Smooth muscle cell (in vitro differentiated cells): ENCODE data around the gene PCCB. TPM values are rescaled to one million over a fixed set of nuclear protein-coding genes. Genes with fewer than 3 reads are reported as not detected.
"Not testable (repeated sequence)": the region's sequence is repeated elsewhere in the genome, so short reads cannot be mapped to it uniquely, and the experiment has no call there.

ENCODE experiments used
- DNase-seq: peaks from one replicate; lab custom pipeline; 2025; ENCODE audit not compliant: unreplicated experiment; lab: John Stamatoyannopoulos, UW
- H2AFZ ChIP-seq: fragments of 200-600 bp; sonication (generic); 2 replicates; pipeline ENCODE4 v1.6.0; 2016; ENCODE audit warnings: antibody characterized with exemption, low read depth, mild to moderate bottlenecking
- H3F3A ChIP-seq: fragments of 200-600 bp; sonication (generic); 2 replicates; pipeline ENCODE4 v1.6.0; 2017; ENCODE audit warnings: antibody characterized with exemption, low read depth
- H3K27ac ChIP-seq: fragments of 200-600 bp; sonication (generic); 2 replicates; pipeline ENCODE4 v1.5.1; 2016; ENCODE audit warnings: low read depth, mild to moderate bottlenecking
- H3K27me3 ChIP-seq: fragments of 200-600 bp; sonication (generic); 2 replicates; pipeline ENCODE4 v1.6.1; 2016; ENCODE audit warnings: low read depth, mild to moderate bottlenecking
- H3K36me3 ChIP-seq: fragments of 200-600 bp; sonication (generic); 2 replicates; pipeline ENCODE4 v1.5.1; 2016; ENCODE audit warnings: low read depth
- H3K4me1 ChIP-seq: fragments of 200-600 bp; sonication (generic); 2 replicates; pipeline ENCODE4 v1.5.1; 2016; ENCODE audit warnings: low read depth
- H3K4me2 ChIP-seq: fragments of 200-600 bp; sonication (generic); 2 replicates; pipeline ENCODE4 v1.6.0; 2016; ENCODE audit warnings: mild to moderate bottlenecking
- H3K4me3 ChIP-seq: fragments of 200-600 bp; sonication (generic); 2 replicates; pipeline ENCODE4 v1.5.1; 2016; ENCODE audit warnings: mild to moderate bottlenecking
- H3K79me2 ChIP-seq: fragments of 200-600 bp; sonication (generic); 2 replicates; pipeline ENCODE4 v1.6.0; 2016; ENCODE audit warnings: low read depth, mild to moderate bottlenecking
- H3K9ac ChIP-seq: fragments of 200-600 bp; sonication (generic); 2 replicates; pipeline ENCODE4 v1.6.0; 2016; ENCODE audit warnings: low read depth
- H3K9me3 ChIP-seq: fragments of 200-600 bp; sonication (generic); replicated peaks from 2 replicates; pipeline ENCODE4 v1.5.1; 2016; ENCODE audit warnings: low read depth
- H4K20me1 ChIP-seq: fragments of 200-600 bp; sonication (generic); 2 replicates; pipeline ENCODE4 v1.6.0; 2016; ENCODE audit warnings: low read depth
- WGBS: methylation state at CpG from one replicate; pipeline ENCODE4 v1.1.7; 2016; ENCODE audit warnings: low lambda C conversion rate; 5-methylcytosine and 5-hydroxymethylcytosine counted together
- polyA plus RNA-seq: library from polyadenylated mRNA; unstranded; fragments of >200 nt; fragmentation: Nextera tagmentation; extraction: Ambion mirVana; gene quantifications from 2 replicates; pipeline ENCODE4 v1.2.1, GENCODE V29; 2016
- total RNA-seq: library from RNA; depleted of rRNA; stranded (reverse); fragments of >200 nt; gene quantifications from 2 replicates; pipeline ENCODE4 v1.2.3, GENCODE V29; 2014
- TF ChIP-seq, protein P1 (sequence below): fragments of 200-600 bp; sonication (generic); IDR thresholded peaks from 2 replicates; pipeline ENCODE4 v1.5.1; 2017; ENCODE audit warnings: borderline replicate concordance, mild to moderate bottlenecking, antibody characterized with exemption; ENCODE audit not compliant: insufficient read depth, poor library complexity, severe bottlenecking

PCCB gene
- total and polyA plus RNA-seq, 2 experiments from 2014 or later: 17.6 to 27.7 TPM

DNA sequence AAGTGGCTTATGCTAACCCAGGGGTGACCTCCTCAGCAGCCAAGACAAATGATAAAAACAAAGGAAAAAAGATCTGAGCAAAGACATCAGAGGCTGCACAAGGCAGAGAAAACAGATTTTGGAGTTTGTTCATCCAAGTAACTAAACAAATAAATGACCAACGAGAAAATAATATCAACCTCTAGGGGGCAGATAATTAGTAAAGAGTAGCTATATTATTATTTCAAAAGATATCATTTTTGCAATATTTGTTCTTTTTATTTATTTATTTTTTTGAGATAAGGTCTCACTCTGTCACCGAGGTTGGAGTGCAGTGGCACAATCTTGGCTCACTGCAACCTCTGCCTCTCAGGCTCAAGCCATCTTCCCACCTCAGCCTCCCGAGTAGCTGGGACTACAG, 101.8 kb downstream of the PCCB start:
- TF ChIP-seq, protein P1, sequence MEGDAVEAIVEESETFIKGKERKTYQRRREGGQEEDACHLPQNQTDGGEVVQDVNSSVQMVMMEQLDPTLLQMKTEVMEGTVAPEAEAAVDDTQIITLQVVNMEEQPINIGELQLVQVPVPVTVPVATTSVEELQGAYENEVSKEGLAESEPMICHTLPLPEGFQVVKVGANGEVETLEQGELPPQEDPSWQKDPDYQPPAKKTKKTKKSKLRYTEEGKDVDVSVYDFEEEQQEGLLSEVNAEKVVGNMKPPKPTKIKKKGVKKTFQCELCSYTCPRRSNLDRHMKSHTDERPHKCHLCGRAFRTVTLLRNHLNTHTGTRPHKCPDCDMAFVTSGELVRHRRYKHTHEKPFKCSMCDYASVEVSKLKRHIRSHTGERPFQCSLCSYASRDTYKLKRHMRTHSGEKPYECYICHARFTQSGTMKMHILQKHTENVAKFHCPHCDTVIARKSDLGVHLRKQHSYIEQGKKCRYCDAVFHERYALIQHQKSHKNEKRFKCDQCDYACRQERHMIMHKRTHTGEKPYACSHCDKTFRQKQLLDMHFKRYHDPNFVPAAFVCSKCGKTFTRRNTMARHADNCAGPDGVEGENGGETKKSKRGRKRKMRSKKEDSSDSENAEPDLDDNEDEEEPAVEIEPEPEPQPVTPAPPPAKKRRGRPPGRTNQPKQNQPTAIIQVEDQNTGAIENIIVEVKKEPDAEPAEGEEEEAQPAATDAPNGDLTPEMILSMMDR: peak; percentile 36
- no peak overlapping the region for H3K4me2 ChIP-seq
- H3K9ac ChIP-seq: no peak overlapping the region
- H3K4me1 ChIP-seq: no peaks in the 10 kb centered on the region
- 87% methylated on average over 3 of the region's 3 CpGs for WGBS
- H3F3A ChIP-seq: no peaks in the 10 kb centered on the region
- no peaks in the 10 kb centered on the region for H3K79me2 ChIP-seq
- H3K4me3 ChIP-seq: no peak overlapping the region
- no peaks in the 10 kb centered on the region for H3K9me3 ChIP-seq
- H3K36me3 ChIP-seq: peaks cover 7% of the 10 kb centered on the region
- H4K20me1 ChIP-seq: peaks cover 6% of the 10 kb centered on the region
- H3K27me3 ChIP-seq: no peaks in the 10 kb centered on the region
- H3K27ac ChIP-seq: no peak overlapping the region
- DNase-seq: no peak
- H2AFZ ChIP-seq: no peak overlapping the region

DNA sequence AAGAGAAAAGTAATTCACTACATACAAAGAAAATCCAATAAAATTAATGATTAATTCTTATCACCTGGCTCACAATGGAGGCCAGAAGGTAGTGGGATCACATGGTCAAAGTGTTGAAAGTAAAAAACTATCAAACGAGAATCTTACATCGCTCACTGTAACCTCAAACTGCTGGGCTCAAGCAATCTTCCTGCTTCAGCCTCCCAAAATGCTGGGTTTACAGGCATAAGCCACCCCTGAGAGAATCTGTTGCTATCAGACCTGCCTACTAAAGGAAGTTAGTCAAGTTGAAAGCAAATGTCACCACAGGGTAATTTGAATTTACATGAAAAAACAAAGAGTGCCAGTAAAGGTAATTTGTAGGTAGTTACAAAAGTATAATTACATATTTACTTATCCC, 103.3 kb downstream of the PCCB start:
- Histone ChIP-seq H3K9ac (no peak overlapping the region), H3K36me3 (peaks cover 7% of the 10 kb centered on the region), H4K20me1 (peaks cover 6% of the 10 kb centered on the region), H3F3A (no peaks in the 10 kb centered on the region), H3K9me3 (no peaks in the 10 kb centered on the region), H3K27ac (no peak overlapping the region), H3K4me2 (no peak overlapping the region), H3K79me2 (no peaks in the 10 kb centered on the region), H3K4me3 (no peak overlapping the region), H3K4me1 (no peaks in the 10 kb centered on the region), H3K27me3 (no peaks in the 10 kb centered on the region), H2AFZ (no peak overlapping the region)
- TF ChIP-seq, protein P1: no peak
- no peak for DNase-seq
- WGBS: 91% methylated on average over 2 of the region's 2 CpGs

DNA sequence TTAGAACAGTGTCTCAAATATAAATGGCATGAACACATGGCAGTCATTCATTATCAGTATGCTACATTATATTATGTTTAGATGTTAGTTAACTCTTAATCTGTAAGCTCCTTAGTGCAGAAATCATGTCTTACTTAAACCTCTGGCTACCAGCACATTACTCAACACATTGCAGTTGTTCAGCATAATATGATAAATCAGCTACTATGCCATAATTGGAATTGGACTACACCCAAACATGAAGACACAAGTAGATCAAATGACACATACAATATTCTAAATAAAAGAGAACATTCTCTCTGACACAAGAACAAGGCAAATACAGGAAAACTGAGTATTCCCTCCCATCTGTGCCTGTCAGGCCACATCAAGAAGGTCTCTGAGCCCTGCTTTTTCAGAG, 116.1 kb downstream of the PCCB start:
- H3K27ac ChIP-seq: no peak overlapping the region
- H3K79me2 ChIP-seq: no peaks in the 10 kb centered on the region
- H3K4me2 ChIP-seq: no peak overlapping the region
- DNase-seq: no peak
- no peaks in the 10 kb centered on the region for H3F3A ChIP-seq
- no peak overlapping the region for H3K9ac ChIP-seq
- no peaks in the 10 kb centered on the region for H3K9me3 ChIP-seq
- no peak overlapping the region for H3K4me3 ChIP-seq
- H3K4me1 ChIP-seq: no peaks in the 10 kb centered on the region
- no peak overlapping the region for H2AFZ ChIP-seq
- TF ChIP-seq, protein P1: no peak
- H3K36me3 ChIP-seq: peaks cover 8% of the 10 kb centered on the region
- H4K20me1 ChIP-seq: no peaks in the 10 kb centered on the region
- no peaks in the 10 kb centered on the region for H3K27me3 ChIP-seq

DNA sequence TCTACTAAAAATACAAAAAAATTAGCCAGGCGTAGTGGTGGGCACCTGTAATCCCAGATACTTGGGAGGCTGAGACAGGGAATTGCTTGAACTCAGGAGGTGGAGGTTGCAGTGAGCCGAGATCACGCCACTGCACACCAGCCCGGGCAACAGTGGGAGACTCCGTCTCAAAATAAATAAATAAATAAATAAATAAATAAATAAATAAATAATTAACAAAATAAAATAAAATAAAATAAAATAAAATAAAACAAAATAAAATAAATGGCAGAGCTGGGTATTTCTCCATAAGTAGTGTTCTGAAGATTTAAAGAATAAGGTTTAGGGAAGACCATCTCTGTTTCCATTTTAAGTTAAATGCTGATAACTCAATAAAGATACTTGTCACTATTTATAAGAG, 125.7 kb downstream of the PCCB start:
- not testable (repeated sequence) for H4K20me1 ChIP-seq, H3K27me3 ChIP-seq, H3K9ac ChIP-seq, H2AFZ ChIP-seq, H3K27ac ChIP-seq, H3K9me3 ChIP-seq, H3K4me2 ChIP-seq, H3K79me2 ChIP-seq, H3K36me3 ChIP-seq, DNase-seq, H3K4me3 ChIP-seq, H3K4me1 ChIP-seq, H3F3A ChIP-seq
- over 99% methylated on average over 5 of the region's 5 CpGs for WGBS
